ENCODE data around the gene SLC35G3.

GRCh38 chr17:35144840-35145239, 49.4 kb downstream of the SLC35G3 start:
- TF ChIP-seq POLR2A (IDR thresholded peaks at IDR 0.05) (no peak), CTCF (IDR thresholded peaks at IDR 0.05) (no peak)
